Sigmoid colon (tissue), 4 donors: Measurements from ENCODE around the gene NNT.

Experiments
- CTCF ChIP-seq, 4 experiments: fragments of 450-650 bp in 3 of 4; fragments of 200-600 bp in 1 of 4; IDR thresholded peaks; one replicate each; pipeline ENCODE4 v1.5.1; 2016 to 2019; ENCODE audit warnings: antibody characterized with exemption in 4 of 4, mild to moderate bottlenecking in 3 of 4, moderate library complexity in 2 of 4
- EP300 ChIP-seq, 4 donors: sonication (generic); formaldehyde crosslinking; IDR thresholded peaks; one replicate each; pipeline ENCODE4 v1.6.1; 2017; ENCODE audit warnings: antibody characterized with exemption in 4 of 4
- POLR2A ChIP-seq, 2 donors: fragments of 450-650 bp; IDR thresholded peaks; one replicate each; pipeline ENCODE4 v1.6.1; 2016; ENCODE audit warnings: antibody characterized with exemption in 2 of 2, mild to moderate bottlenecking in 2 of 2, moderate library complexity in 2 of 2
- POLR2AphosphoS5 ChIP-seq, 4 donors: sonication (generic); formaldehyde crosslinking; IDR thresholded peaks; one replicate each; pipeline ENCODE4 v1.6.1; 2017; ENCODE audit warnings: antibody characterized with exemption in 4 of 4

GRCh38 chr5:43619380-43619779 lies 16.4 kb downstream of the NNT start:
- no peak for TF ChIP-seq CTCF (IDR thresholded peaks at IDR 0.05)
- TF ChIP-seq POLR2AphosphoS5 (IDR thresholded peaks at IDR 0.05) = no peak
- no peak for TF ChIP-seq POLR2A (IDR thresholded peaks at IDR 0.05)
- TF ChIP-seq EP300 (IDR thresholded peaks at IDR 0.05) = no peak
